ENCODE results near the gene MAP7.

MAP7 gene

DNA sequence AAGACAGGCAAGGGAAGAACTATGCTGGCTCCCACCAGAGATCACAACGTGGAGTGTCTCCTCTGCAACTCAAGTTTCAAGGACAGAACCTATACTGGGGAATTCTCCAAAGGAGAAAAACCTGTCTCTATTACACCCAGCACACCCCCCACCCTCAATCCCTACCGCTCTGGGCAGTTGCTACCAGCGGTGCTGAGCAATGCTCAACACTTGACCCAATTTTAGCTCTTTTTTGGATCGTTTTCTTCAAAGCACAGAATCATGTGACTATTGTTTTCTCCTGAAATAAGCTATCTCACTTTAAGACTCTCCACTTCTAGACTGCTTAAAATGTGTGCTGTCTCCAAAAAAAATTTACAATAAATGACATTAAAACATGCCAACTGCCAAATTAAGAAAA is 23.3 kb downstream of the MAP7 start:
- TF ChIP-seq EZH2phosphoT487 (IDR thresholded peaks at IDR 0.05; ENCODE audit: low read depth) = no peak
- TF ChIP-seq, protein P1, sequence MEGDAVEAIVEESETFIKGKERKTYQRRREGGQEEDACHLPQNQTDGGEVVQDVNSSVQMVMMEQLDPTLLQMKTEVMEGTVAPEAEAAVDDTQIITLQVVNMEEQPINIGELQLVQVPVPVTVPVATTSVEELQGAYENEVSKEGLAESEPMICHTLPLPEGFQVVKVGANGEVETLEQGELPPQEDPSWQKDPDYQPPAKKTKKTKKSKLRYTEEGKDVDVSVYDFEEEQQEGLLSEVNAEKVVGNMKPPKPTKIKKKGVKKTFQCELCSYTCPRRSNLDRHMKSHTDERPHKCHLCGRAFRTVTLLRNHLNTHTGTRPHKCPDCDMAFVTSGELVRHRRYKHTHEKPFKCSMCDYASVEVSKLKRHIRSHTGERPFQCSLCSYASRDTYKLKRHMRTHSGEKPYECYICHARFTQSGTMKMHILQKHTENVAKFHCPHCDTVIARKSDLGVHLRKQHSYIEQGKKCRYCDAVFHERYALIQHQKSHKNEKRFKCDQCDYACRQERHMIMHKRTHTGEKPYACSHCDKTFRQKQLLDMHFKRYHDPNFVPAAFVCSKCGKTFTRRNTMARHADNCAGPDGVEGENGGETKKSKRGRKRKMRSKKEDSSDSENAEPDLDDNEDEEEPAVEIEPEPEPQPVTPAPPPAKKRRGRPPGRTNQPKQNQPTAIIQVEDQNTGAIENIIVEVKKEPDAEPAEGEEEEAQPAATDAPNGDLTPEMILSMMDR (IDR thresholded peaks at IDR 0.05; ENCODE audit: low read depth, low read length) = no peak
- H3K36me3 ChIP-seq (replicated peaks; ENCODE audit: low read depth, low read length) = no peaks in the 10 kb centered on the region
- H3K79me2 ChIP-seq (ENCODE audit: low read length) = no peaks in the 10 kb centered on the region
- H3K27ac ChIP-seq (ENCODE audit: low read length) = no peak overlapping the region
- H3K4me1 ChIP-seq (ENCODE audit: low read length) = 0 out of 2 replicates have a peak, but pooled peaks cover 4% of the 10 kb centered on the region
- no peaks in the 10 kb centered on the region for H3K27me3 ChIP-seq (ENCODE audit: low read depth, low read length)
- no peak overlapping the region for H3K4me3 ChIP-seq (ENCODE audit: low read length)
- no peak overlapping the region for H3K9ac ChIP-seq (ENCODE audit: low read length)
- H2AFZ ChIP-seq (ENCODE audit: low read depth, low read length) = no peak overlapping the region
- H3K9me3 ChIP-seq (ENCODE audit: insufficient read depth, low read length) = no peaks in the 10 kb centered on the region
- no peaks in the 10 kb centered on the region for H4K20me1 ChIP-seq (ENCODE audit: insufficient read depth, low read length)
- no peak overlapping the region for H3K4me2 ChIP-seq (ENCODE audit: low read length)

DNA sequence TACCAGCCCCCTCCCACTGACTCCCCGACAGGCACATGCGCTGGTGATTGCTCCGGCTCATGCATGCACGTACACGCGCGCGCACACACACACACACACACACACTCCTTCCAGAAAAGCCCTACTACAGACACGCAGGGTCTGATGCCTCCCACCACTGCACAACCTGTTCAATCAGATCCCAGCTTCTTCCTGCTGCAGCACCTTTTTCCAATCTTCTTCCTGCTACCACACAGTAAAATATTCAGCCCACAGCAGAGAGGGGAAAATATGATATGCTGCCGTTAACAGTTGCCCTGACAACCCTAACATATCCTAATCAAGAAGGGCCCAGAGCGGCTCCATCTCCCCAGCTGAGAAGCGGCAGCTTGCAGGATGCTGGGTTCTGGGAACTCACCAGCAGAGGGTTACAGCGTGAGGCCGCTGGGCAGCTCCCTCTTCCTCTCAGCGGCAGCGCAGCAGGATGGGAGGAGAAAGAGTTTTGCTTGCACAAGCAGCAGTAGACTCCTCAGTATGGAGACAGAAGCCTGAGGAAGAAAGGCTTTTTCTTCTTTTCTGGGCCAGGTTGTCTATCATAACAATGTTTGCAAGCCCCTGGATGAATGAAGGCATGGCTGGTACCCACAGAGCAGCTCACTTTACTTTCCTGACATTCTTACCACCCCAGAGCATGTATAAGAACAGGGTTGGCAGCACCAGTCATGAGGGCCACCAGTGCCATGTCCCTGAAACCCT is 23.9 kb downstream of the MAP7 start:
- H3K36me3 ChIP-seq (replicated peaks; ENCODE audit: low read depth, low read length) = no peaks in the 10 kb centered on the region
- no peaks in the 10 kb centered on the region for H3K9me3 ChIP-seq (ENCODE audit: insufficient read depth, low read length)
- H3K27me3 ChIP-seq (ENCODE audit: low read depth, low read length) = no peaks in the 10 kb centered on the region
- H2AFZ ChIP-seq (ENCODE audit: low read depth, low read length) = no peak overlapping the region
- no peak for TF ChIP-seq EZH2phosphoT487 (IDR thresholded peaks at IDR 0.05; ENCODE audit: low read depth)
- TF ChIP-seq, protein P1 (IDR thresholded peaks at IDR 0.05; ENCODE audit: low read depth, low read length) = no peak
- no peaks in the 10 kb centered on the region for H4K20me1 ChIP-seq (ENCODE audit: insufficient read depth, low read length)
- H3K79me2 ChIP-seq (ENCODE audit: low read length) = no peaks in the 10 kb centered on the region
- H3K27ac ChIP-seq (ENCODE audit: low read length) = no peak overlapping the region
- H3K4me2 ChIP-seq (ENCODE audit: low read length) = no peak overlapping the region
- no peak overlapping the region for H3K4me3 ChIP-seq (ENCODE audit: low read length)
- 0 out of 2 replicates have a peak, but pooled peaks cover 4% of the 10 kb centered on the region for H3K4me1 ChIP-seq (ENCODE audit: low read length)
- H3K9ac ChIP-seq (ENCODE audit: low read length) = no peak overlapping the region

DNA sequence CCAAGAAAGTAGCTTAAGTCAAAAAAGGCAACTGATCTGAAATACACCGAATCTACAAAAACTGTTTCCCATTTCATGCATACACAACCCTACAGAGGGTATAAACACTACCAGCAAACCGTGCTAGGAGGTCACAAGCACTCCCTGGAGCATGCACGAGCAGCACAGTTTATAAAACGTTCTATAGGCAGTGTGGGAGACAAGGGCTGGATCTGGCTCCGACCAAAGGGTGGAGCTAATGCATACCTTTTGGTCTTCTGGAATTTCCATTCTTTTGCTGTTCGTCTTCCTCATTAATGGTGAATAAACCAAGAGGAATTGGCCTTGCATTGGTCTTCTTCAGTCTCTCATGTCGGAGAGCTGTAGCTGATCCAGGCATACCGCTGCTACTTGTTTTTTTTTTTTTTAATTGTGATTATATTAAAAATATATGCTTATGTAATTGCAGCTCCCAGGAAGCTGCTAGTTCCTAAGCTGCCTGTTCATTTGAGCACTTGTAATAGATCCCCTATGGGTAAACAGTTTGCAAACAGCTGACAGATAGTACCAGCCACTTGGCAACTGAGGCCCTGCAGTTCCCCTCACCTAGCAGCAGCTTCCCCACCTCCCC is 24.5 kb downstream of the MAP7 start:
- H4K20me1 ChIP-seq (ENCODE audit: insufficient read depth, low read length) = no peaks in the 10 kb centered on the region
- 0 out of 2 replicates have a peak, but pooled peaks cover 4% of the 10 kb centered on the region for H3K4me1 ChIP-seq (ENCODE audit: low read length)
- H3K4me3 ChIP-seq (ENCODE audit: low read length) = no peak overlapping the region
- no peak overlapping the region for H3K27ac ChIP-seq (ENCODE audit: low read length)
- no peaks in the 10 kb centered on the region for H3K9me3 ChIP-seq (ENCODE audit: insufficient read depth, low read length)
- H3K79me2 ChIP-seq (ENCODE audit: low read length) = no peaks in the 10 kb centered on the region
- H3K4me2 ChIP-seq (ENCODE audit: low read length) = no peak overlapping the region
- no peaks in the 10 kb centered on the region for H3K27me3 ChIP-seq (ENCODE audit: low read depth, low read length)
- peak overlapping the region; percentile 57; the same call in 1 of the 2 replicates for H2AFZ ChIP-seq (ENCODE audit: low read depth, low read length)
- H3K36me3 ChIP-seq (replicated peaks; ENCODE audit: low read depth, low read length) = no peaks in the 10 kb centered on the region
- TF ChIP-seq EZH2phosphoT487 (IDR thresholded peaks at IDR 0.05; ENCODE audit: low read depth) = no peak
- TF ChIP-seq, protein P1 (IDR thresholded peaks at IDR 0.05; ENCODE audit: low read depth, low read length) = no peak
- no peak overlapping the region for H3K9ac ChIP-seq (ENCODE audit: low read length)

DNA sequence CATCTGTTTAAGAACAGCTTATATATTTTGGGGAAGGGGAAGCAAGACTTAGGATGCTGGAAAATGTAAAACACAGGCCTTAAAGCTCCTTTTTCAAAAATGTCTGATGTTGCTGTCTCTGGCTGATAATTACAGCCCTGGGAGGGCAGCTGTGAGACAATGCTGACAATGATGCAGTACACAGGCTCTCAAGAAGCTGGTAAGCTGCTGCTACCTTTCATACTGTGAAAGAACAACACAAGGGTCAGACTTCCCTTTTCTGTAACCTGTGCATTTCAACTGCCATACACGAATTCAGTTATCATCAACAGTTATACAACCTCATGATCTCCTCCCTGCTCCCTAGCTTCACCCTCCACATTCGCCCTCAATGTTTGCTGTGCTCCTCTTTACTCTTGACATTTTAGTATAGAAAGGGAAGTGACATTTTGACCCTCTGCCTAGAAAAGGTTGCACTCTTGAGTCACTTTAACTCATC is 25.2 kb downstream of the MAP7 start:
- Histone ChIP-seq H3K36me3 (replicated peaks; ENCODE audit: low read depth, low read length) (no peaks in the 10 kb centered on the region), H2AFZ (ENCODE audit: low read depth, low read length) (0 out of 2 replicates have a peak overlapping the region, but pooled peaks have one; percentile 57), H3K27ac (ENCODE audit: low read length) (no peak overlapping the region), H3K79me2 (ENCODE audit: low read length) (no peaks in the 10 kb centered on the region), H3K9ac (ENCODE audit: low read length) (no peak overlapping the region), H3K27me3 (ENCODE audit: low read depth, low read length) (no peaks in the 10 kb centered on the region), H3K9me3 (ENCODE audit: insufficient read depth, low read length) (no peaks in the 10 kb centered on the region), H4K20me1 (ENCODE audit: insufficient read depth, low read length) (no peaks in the 10 kb centered on the region), H3K4me1 (ENCODE audit: low read length) (0 out of 2 replicates have a peak, but pooled peaks cover 4% of the 10 kb centered on the region), H3K4me2 (ENCODE audit: low read length) (no peak overlapping the region), H3K4me3 (ENCODE audit: low read length) (no peak overlapping the region)
- TF ChIP-seq, protein P1 (IDR thresholded peaks at IDR 0.05; ENCODE audit: low read depth, low read length) = no peak
- no peak for TF ChIP-seq EZH2phosphoT487 (IDR thresholded peaks at IDR 0.05; ENCODE audit: low read depth)

Measured in OCI-LY3 (cell line).